ENCODE measurements around the gene COQ8B.

- TF ChIP-seq CTCF (IDR thresholded peaks at IDR 0.05) (no peak), POLR2A (IDR thresholded peaks at IDR 0.05) (no peak)
These were observed 41.8 kb upstream of the COQ8B start for GRCh38 chr19:40758491-40758890.

Data from heart left ventricle (tissue), 13 donors.